HEK293 (cell line): ENCODE measurements around the gene NUP54.
A peak's percentile ranks its signal among the peaks of the same experiment; 100 is the strongest.

Source experiments
- GLIS2 ChIP-seq: fragments of 450-650 bp; formaldehyde crosslinking; IDR thresholded peaks from 2 replicates; pipeline ENCODE4 v1.5.1; 2016; ENCODE audit warnings: missing biosample characterization, missing genetic modification characterization
- HOXD13 ChIP-seq: sonication (generic); formaldehyde crosslinking; IDR thresholded peaks from 2 replicates; pipeline ENCODE4 v1.8.0; 2022; ENCODE audit warnings: missing genetic modification reagents, borderline replicate concordance
- IKZF3 ChIP-seq: fragments of 450-650 bp; IDR thresholded peaks from 2 replicates; pipeline ENCODE4 v1.5.0; 2018; ENCODE audit warnings: missing biosample characterization, mild to moderate bottlenecking, missing genetic modification characterization, moderate library complexity
- KLF1 ChIP-seq: fragments of 450-650 bp; formaldehyde crosslinking; IDR thresholded peaks from 2 replicates; pipeline ENCODE4 v1.5.1; 2016; ENCODE audit warnings: missing biosample characterization, missing genetic modification characterization
- KLF16 ChIP-seq: fragments of 450-650 bp; formaldehyde crosslinking; IDR thresholded peaks from 2 replicates; pipeline ENCODE4 v1.5.1; 2017; ENCODE audit warnings: missing biosample characterization, missing genetic modification characterization
- OSR2 ChIP-seq: fragments of 450-650 bp; formaldehyde crosslinking; IDR thresholded peaks from 2 replicates; pipeline ENCODE4 v1.5.1; 2016; ENCODE audit warnings: missing biosample characterization, missing genetic modification characterization
- OVOL3 ChIP-seq: fragments of 450-650 bp; formaldehyde crosslinking; IDR thresholded peaks from 2 replicates; pipeline ENCODE4 v1.5.1; 2016; ENCODE audit warnings: missing biosample characterization, missing genetic modification characterization
- PRDM1 ChIP-seq: fragments of 450-650 bp; formaldehyde crosslinking; IDR thresholded peaks from 2 replicates; pipeline ENCODE4; 2016; ENCODE audit warnings: missing biosample characterization, missing genetic modification characterization
- SCRT2 ChIP-seq: fragments of 450-650 bp; formaldehyde crosslinking; IDR thresholded peaks from 2 replicates; pipeline ENCODE4 v1.5.1; 2016; ENCODE audit warnings: missing biosample characterization, missing genetic modification characterization
- SP2 ChIP-seq: fragments of 450-650 bp; formaldehyde crosslinking; IDR thresholded peaks from 2 replicates; pipeline ENCODE4 v1.5.1; 2016; ENCODE audit warnings: missing biosample characterization, missing genetic modification characterization
- YY1 ChIP-seq: fragments of 450-650 bp; formaldehyde crosslinking; IDR thresholded peaks from 2 replicates; pipeline ENCODE4 v1.5.1; 2018; ENCODE audit warnings: missing biosample characterization, missing genetic modification characterization
- ZFP37 ChIP-seq: fragments of 450-650 bp; formaldehyde crosslinking; IDR thresholded peaks from 2 replicates; pipeline ENCODE4 v1.5.1; 2016; ENCODE audit warnings: missing biosample characterization, missing genetic modification characterization
- ZFP69B ChIP-seq: fragments of 450-650 bp; formaldehyde crosslinking; IDR thresholded peaks from 2 replicates; pipeline ENCODE4 v1.5.1; 2016; ENCODE audit warnings: missing biosample characterization, missing genetic modification characterization
- ZNF16 ChIP-seq: fragments of 450-650 bp; formaldehyde crosslinking; IDR thresholded peaks from 2 replicates; pipeline ENCODE4 v1.5.1; 2016; ENCODE audit warnings: low read depth, missing biosample characterization, missing genetic modification characterization
- ZNF23 ChIP-seq: fragments of 450-650 bp; formaldehyde crosslinking; IDR thresholded peaks from 2 replicates; pipeline ENCODE4 v1.5.1; 2016; ENCODE audit warnings: missing biosample characterization, missing genetic modification characterization, borderline replicate concordance
- ZNF266 ChIP-seq: fragments of 450-650 bp; formaldehyde crosslinking; IDR thresholded peaks from 2 replicates; pipeline ENCODE4 v1.5.1; 2016; ENCODE audit warnings: missing biosample characterization, missing genetic modification characterization, low read depth
- ZNF324 ChIP-seq: fragments of 450-650 bp; formaldehyde crosslinking; IDR thresholded peaks from 2 replicates; pipeline ENCODE4 v1.5.1; 2016; ENCODE audit warnings: missing biosample characterization, missing genetic modification characterization
- ZNF350 ChIP-seq: fragments of 450-650 bp; formaldehyde crosslinking; IDR thresholded peaks from 2 replicates; pipeline ENCODE4 v1.5.0; 2017; ENCODE audit warnings: missing biosample characterization, mild to moderate bottlenecking, missing genetic modification characterization
- ZNF394 ChIP-seq: fragments of 450-650 bp; formaldehyde crosslinking; IDR thresholded peaks from 2 replicates; pipeline ENCODE4 v1.5.1; 2016; ENCODE audit warnings: missing biosample characterization, missing genetic modification characterization, mild to moderate bottlenecking, moderate library complexity, borderline replicate concordance
- ZNF514 ChIP-seq: fragments of 450-650 bp; formaldehyde crosslinking; IDR thresholded peaks from 2 replicates; pipeline ENCODE4 v1.5.1; 2016; ENCODE audit warnings: missing biosample characterization, missing genetic modification characterization
- ZNF529 ChIP-seq: fragments of 450-650 bp; formaldehyde crosslinking; IDR thresholded peaks from 2 replicates; pipeline ENCODE4 v1.5.1; 2017; ENCODE audit warnings: missing genetic modification characterization, missing biosample characterization; ENCODE audit not compliant: insufficient replicate concordance
- ZNF548 ChIP-seq: fragments of 450-650 bp; formaldehyde crosslinking; IDR thresholded peaks from 2 replicates; pipeline ENCODE4 v1.5.1; 2016; ENCODE audit warnings: missing biosample characterization, missing genetic modification characterization
- ZNF571 ChIP-seq: fragments of 450-650 bp; formaldehyde crosslinking; IDR thresholded peaks from 2 replicates; pipeline ENCODE4 v1.5.0; 2017; ENCODE audit warnings: missing biosample characterization, missing genetic modification characterization
- ZNF626 ChIP-seq: fragments of 450-650 bp; sonication (Bioruptor Pico); formaldehyde crosslinking; IDR thresholded peaks from 2 replicates; pipeline ENCODE4 v1.5.1; 2018; ENCODE audit warnings: missing biosample characterization, missing genetic modification characterization, inconsistent platforms
- ZNF629 ChIP-seq: fragments of 450-650 bp; formaldehyde crosslinking; IDR thresholded peaks from 2 replicates; pipeline ENCODE4 v1.5.1; 2017; ENCODE audit warnings: missing biosample characterization, missing genetic modification characterization
- ZNF639 ChIP-seq: fragments of 450-650 bp; formaldehyde crosslinking; IDR thresholded peaks from 2 replicates; pipeline ENCODE4 v1.5.1; 2016; ENCODE audit warnings: missing biosample characterization, missing genetic modification characterization
- ZNF76 ChIP-seq: fragments of 450-650 bp; formaldehyde crosslinking; IDR thresholded peaks from 2 replicates; pipeline ENCODE4; 2016; ENCODE audit warnings: low read depth, missing biosample characterization, missing genetic modification characterization, borderline replicate concordance
- TF ChIP-seq, protein P1 (sequence below): fragments of 450-650 bp; formaldehyde crosslinking; IDR thresholded peaks from 2 replicates; pipeline ENCODE4 v1.5.1; 2016; ENCODE audit warnings: missing biosample characterization, missing genetic modification characterization
- TF ChIP-seq, protein P2 (sequence below): fragments of 450-650 bp; IDR thresholded peaks from 2 replicates; pipeline ENCODE4 v1.5.1; 2018; ENCODE audit warnings: missing biosample characterization, mild to moderate bottlenecking, missing genetic modification characterization
- TF ChIP-seq, protein P3 (sequence below): fragments of 450-650 bp; formaldehyde crosslinking; IDR thresholded peaks from 2 replicates; pipeline ENCODE4 v1.5.1; 2016; ENCODE audit warnings: missing biosample characterization, missing genetic modification characterization
- TF ChIP-seq, protein P4 (sequence below): sonication (generic); formaldehyde crosslinking; IDR thresholded peaks from 2 replicates; pipeline ENCODE4 v1.8.1; 2022; ENCODE audit warnings: mild to moderate bottlenecking, moderate library complexity, missing genetic modification reagents

NUP54 gene

GRCh38 chr4:76148142-76148865 lies at the start of gene NUP54 (continued):
- TF ChIP-seq ZNF76 = peak; percentile 50; the same call in 1 of the 2 replicates
- TF ChIP-seq, protein P1, sequence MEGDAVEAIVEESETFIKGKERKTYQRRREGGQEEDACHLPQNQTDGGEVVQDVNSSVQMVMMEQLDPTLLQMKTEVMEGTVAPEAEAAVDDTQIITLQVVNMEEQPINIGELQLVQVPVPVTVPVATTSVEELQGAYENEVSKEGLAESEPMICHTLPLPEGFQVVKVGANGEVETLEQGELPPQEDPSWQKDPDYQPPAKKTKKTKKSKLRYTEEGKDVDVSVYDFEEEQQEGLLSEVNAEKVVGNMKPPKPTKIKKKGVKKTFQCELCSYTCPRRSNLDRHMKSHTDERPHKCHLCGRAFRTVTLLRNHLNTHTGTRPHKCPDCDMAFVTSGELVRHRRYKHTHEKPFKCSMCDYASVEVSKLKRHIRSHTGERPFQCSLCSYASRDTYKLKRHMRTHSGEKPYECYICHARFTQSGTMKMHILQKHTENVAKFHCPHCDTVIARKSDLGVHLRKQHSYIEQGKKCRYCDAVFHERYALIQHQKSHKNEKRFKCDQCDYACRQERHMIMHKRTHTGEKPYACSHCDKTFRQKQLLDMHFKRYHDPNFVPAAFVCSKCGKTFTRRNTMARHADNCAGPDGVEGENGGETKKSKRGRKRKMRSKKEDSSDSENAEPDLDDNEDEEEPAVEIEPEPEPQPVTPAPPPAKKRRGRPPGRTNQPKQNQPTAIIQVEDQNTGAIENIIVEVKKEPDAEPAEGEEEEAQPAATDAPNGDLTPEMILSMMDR = no peak; the same call in 1 of the 2 replicates
- TF ChIP-seq ZNF16 (tag by site-specific recombination) = no peak
- TF ChIP-seq ZNF266 (tag by site-specific recombination) = peak; percentile 17; the same call in 1 of the 2 replicates
- no peak for TF ChIP-seq PRDM1 (tag by site-specific recombination)
- TF ChIP-seq HOXD13 = no peak
- TF ChIP-seq ZNF629 (tag by site-specific recombination) = peak; percentile 77; the same call in 1 of the 2 replicates
- TF ChIP-seq ZNF639 = peak; percentile 83
- TF ChIP-seq GLIS2 (tag by site-specific recombination) = peak; percentile 46; the same call in 1 of the 2 replicates
- TF ChIP-seq OVOL3 (tag by site-specific recombination) = 0 out of 2 replicates have a peak, but pooled peaks have one; percentile 39
- TF ChIP-seq SCRT2 (tag by site-specific recombination) = 0 out of 2 replicates have a peak, but pooled peaks have one; percentile 15
- TF ChIP-seq ZNF350 (tag by site-specific recombination) = no peak
- peak; percentile 87 for TF ChIP-seq KLF16
- TF ChIP-seq, protein P2, sequence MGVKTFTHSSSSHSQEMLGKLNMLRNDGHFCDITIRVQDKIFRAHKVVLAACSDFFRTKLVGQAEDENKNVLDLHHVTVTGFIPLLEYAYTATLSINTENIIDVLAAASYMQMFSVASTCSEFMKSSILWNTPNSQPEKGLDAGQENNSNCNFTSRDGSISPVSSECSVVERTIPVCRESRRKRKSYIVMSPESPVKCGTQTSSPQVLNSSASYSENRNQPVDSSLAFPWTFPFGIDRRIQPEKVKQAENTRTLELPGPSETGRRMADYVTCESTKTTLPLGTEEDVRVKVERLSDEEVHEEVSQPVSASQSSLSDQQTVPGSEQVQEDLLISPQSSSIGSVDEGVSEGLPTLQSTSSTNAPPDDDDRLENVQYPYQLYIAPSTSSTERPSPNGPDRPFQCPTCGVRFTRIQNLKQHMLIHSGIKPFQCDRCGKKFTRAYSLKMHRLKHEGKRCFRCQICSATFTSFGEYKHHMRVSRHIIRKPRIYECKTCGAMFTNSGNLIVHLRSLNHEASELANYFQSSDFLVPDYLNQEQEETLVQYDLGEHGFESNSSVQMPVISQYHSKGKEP = 0 out of 2 replicates have a peak, but pooled peaks have one; percentile 35
- peak; percentile 35; the same call in 1 of the 2 replicates for TF ChIP-seq ZNF324 (tag by site-specific recombination)
- no peak for TF ChIP-seq ZNF514 (tag by site-specific recombination)
- no peak for TF ChIP-seq ZNF548 (tag by site-specific recombination)
- peak; percentile 86 for TF ChIP-seq ZNF394
- TF ChIP-seq YY1 (tag by site-specific recombination) = peak; percentile 70
- TF ChIP-seq, protein P3, sequence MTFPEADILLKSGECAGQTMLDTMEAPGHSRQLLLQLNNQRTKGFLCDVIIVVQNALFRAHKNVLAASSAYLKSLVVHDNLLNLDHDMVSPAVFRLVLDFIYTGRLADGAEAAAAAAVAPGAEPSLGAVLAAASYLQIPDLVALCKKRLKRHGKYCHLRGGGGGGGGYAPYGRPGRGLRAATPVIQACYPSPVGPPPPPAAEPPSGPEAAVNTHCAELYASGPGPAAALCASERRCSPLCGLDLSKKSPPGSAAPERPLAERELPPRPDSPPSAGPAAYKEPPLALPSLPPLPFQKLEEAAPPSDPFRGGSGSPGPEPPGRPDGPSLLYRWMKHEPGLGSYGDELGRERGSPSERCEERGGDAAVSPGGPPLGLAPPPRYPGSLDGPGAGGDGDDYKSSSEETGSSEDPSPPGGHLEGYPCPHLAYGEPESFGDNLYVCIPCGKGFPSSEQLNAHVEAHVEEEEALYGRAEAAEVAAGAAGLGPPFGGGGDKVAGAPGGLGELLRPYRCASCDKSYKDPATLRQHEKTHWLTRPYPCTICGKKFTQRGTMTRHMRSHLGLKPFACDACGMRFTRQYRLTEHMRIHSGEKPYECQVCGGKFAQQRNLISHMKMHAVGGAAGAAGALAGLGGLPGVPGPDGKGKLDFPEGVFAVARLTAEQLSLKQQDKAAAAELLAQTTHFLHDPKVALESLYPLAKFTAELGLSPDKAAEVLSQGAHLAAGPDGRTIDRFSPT (tag by site-specific recombination) = no peak
- TF ChIP-seq SP2 (tag by site-specific recombination) = peak; percentile 72
- peak; percentile 74 for TF ChIP-seq ZFP37 (tag by site-specific recombination)
- no peak for TF ChIP-seq ZNF529 (tag by site-specific recombination)
- TF ChIP-seq ZNF626 (tag by site-specific recombination) = 0 out of 2 replicates have a peak, but pooled peaks have one; percentile 61
- TF ChIP-seq OSR2 (tag by site-specific recombination) = no peak
- 0 out of 2 replicates have a peak, but pooled peaks have one; percentile 8 for TF ChIP-seq IKZF3 (tag by site-specific recombination)
- no peak for TF ChIP-seq ZFP69B (tag by site-specific recombination)
- TF ChIP-seq ZNF571 (tag by site-specific recombination) = no peak
- TF ChIP-seq, protein P4, sequence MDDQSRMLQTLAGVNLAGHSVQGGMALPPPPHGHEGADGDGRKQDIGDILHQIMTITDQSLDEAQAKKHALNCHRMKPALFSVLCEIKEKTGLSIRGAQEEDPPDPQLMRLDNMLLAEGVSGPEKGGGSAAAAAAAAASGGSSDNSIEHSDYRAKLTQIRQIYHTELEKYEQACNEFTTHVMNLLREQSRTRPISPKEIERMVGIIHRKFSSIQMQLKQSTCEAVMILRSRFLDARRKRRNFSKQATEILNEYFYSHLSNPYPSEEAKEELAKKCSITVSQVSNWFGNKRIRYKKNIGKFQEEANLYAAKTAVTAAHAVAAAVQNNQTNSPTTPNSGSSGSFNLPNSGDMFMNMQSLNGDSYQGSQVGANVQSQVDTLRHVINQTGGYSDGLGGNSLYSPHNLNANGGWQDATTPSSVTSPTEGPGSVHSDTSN = no peak
- peak; percentile 74 for TF ChIP-seq KLF1 (tag by site-specific recombination)
- no peak for TF ChIP-seq ZNF23
